ENCODE measurements around the gene PNPLA7. TPM values are rescaled to one million over a fixed set of nuclear protein-coding genes. Genes with fewer than 3 reads are reported as not detected.

The PNPLA7 gene
- total and polyA plus RNA-seq, 9 donors: 2.2 to 29.3 (median 13.0) TPM

- Histone ChIP-seq H3K9me3 (no peaks in the 10 kb centered on the region), H3K27ac (no peak overlapping the region), H3K27me3 (no peaks in the 10 kb centered on the region), H3K4me1 (ENCODE audit: insufficient read depth) (no peaks in the 10 kb centered on the region), H3K4me3 (no peak overlapping the region), H3K36me3 (no peaks in the 10 kb centered on the region)
- intact Hi-C loops (cut with DNase I): loop anchor here in 2 of 4 donors (5.0 to 10.0 kb wide), 2 partner anchors 144 to 151 kb away; partner anchors contain the start of gene NRARP (in 1 of the 2)
- 42 to 55% (median 52%) methylated on average over 19 of the region's 19 CpGs for WGBS, 3 donors
- TF ChIP-seq EP300 (IDR thresholded peaks at IDR 0.05) (no peak), CTCF (IDR thresholded peaks at IDR 0.05) (no peak), POLR2A (IDR thresholded peaks at IDR 0.05) (no peak)
- DNase-seq: peak in 2 of 5 donors; percentile 28 to 39
Measured at GRCh38 chr9:137445930-137446431, 104.2 kb downstream of the PNPLA7 start.

- Histone ChIP-seq H3K9me3 (no peaks in the 10 kb centered on the region), H3K27me3 (no peaks in the 10 kb centered on the region), H3K4me1 (ENCODE audit: insufficient read depth) (no peaks in the 10 kb centered on the region), H3K36me3 (no peaks in the 10 kb centered on the region), H3K4me3 (no peak overlapping the region), H3K27ac (no peak overlapping the region)
- intact Hi-C loops (cut with DNase I): loop anchor here in 2 of 4 donors (5.0 to 10.0 kb wide), 2 partner anchors 143 to 151 kb away; partner anchors contain the start of gene NRARP (in 1 of the 2)
- peak; percentile 66 to 85 (median 83) for DNase-seq
- WGBS, 3 donors: 15 to 24% (median 18%) methylated on average over 13 to 14 of the region's 14 CpGs
- TF ChIP-seq POLR2A (IDR thresholded peaks at IDR 0.05) (no peak), CTCF (IDR thresholded peaks at IDR 0.05) (peak; percentile 43 to 68 (median 54))
Measured at GRCh38 chr9:137445275-137445807, 104.9 kb downstream of the PNPLA7 start.

GRCh38 chr9:137444106-137444790 lies 106.0 kb downstream of the PNPLA7 start:
- DNase-seq: peak in 1 of 5 donors; percentile 13
- H3K9me3 ChIP-seq: no peaks in the 10 kb centered on the region
- H3K36me3 ChIP-seq: no peaks in the 10 kb centered on the region
- H3K27me3 ChIP-seq: no peaks in the 10 kb centered on the region
- no peaks in the 10 kb centered on the region for H3K4me1 ChIP-seq (ENCODE audit: insufficient read depth)
- no peak for TF ChIP-seq CTCF (IDR thresholded peaks at IDR 0.05)
- TF ChIP-seq POLR2A (IDR thresholded peaks at IDR 0.05): no peak
- TF ChIP-seq EP300 (IDR thresholded peaks at IDR 0.05): no peak
- 81 to 87% (median 81%) methylated on average over 14 of the region's 14 CpGs for WGBS, 3 donors
- no peak overlapping the region for H3K27ac ChIP-seq
- intact Hi-C loops (cut with DNase I): loop anchor here in 1 of 4 donors (10.0 kb wide), 1 partner anchor 149 kb away; no protein-coding TSS in a partner anchor
- no peak overlapping the region for H3K4me3 ChIP-seq

- intact Hi-C loops (cut with DNase I): loop anchor here in 1 of 4 donors (10.0 kb wide), 1 partner anchor 147 kb away; no protein-coding TSS in a partner anchor
- H3K9me3 ChIP-seq: no peaks in the 10 kb centered on the region
- WGBS, 3 donors: 15 to 20% (median 16%) methylated on average over 6 to 7 of the region's 7 CpGs
- no peak overlapping the region for H3K4me3 ChIP-seq
- DNase-seq: no peak
- no peaks in the 10 kb centered on the region for H3K27me3 ChIP-seq
- no peaks in the 10 kb centered on the region for H3K4me1 ChIP-seq (ENCODE audit: insufficient read depth)
- no peak overlapping the region for H3K27ac ChIP-seq
- no peaks in the 10 kb centered on the region for H3K36me3 ChIP-seq
- no peak for TF ChIP-seq POLR2A (IDR thresholded peaks at IDR 0.05)
- TF ChIP-seq EP300 (IDR thresholded peaks at IDR 0.05): no peak
- no peak for TF ChIP-seq CTCF (IDR thresholded peaks at IDR 0.05)
Measured at GRCh38 chr9:137441935-137442321, 108.3 kb downstream of the PNPLA7 start.
